ENCODE results near the gene RGR.
"Not testable (repeated sequence)": the region's sequence is repeated elsewhere in the genome, so short reads cannot be mapped to it uniquely, and the experiment has no call there.

Gene RGR

GRCh38 chr10:84261236-84261915 lies 16.5 kb downstream of the RGR start:
- no peak for DNase-seq

GRCh38 chr10:84262190-84262956 lies 17.5 kb downstream of the RGR start:
- DNase-seq = no peak

- DNase-seq = no peak
Observed at GRCh38 chr10:84263716-84264115, 18.9 kb downstream of the RGR start.

GRCh38 chr10:84264611-84265141 lies 19.8 kb downstream of the RGR start:
- no peak for DNase-seq

- no peak for DNase-seq
Observed at GRCh38 chr10:84265418-84265817, 20.6 kb downstream of the RGR start.

DNA sequence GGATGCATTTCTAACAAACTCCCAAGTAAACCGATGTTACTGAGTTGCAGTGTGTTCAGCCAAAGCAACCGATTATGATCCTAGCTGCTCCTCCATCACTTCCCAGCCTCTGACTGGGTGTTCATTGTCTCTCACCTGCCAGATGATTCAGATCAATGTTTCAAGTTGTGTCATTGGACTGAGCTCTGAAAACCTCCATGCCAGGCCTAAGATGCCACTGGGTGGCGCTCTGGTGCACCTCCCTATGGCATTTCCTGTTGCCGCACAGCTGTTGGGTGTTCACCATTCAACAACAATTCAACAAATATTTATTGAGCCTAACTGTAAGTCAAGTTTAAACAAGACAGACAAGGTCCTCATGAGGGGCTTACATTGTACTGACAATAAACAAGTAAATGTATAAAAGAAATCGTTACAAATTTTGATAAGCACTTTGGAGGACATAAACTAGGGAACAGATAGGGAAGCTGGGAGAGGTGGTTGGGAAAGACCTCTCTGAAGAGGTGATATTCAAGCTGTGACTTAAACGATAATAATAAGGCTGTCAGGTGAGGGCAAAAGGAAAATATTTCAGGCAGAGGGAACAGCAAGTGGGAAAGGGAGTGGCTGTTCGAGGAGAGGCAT lies 22.8 kb downstream of the RGR start:
- DNase-seq = no peak

- DNase-seq = no peak
Observed at GRCh38 chr10:84269162-84269561, 24.3 kb downstream of the RGR start.

DNA sequence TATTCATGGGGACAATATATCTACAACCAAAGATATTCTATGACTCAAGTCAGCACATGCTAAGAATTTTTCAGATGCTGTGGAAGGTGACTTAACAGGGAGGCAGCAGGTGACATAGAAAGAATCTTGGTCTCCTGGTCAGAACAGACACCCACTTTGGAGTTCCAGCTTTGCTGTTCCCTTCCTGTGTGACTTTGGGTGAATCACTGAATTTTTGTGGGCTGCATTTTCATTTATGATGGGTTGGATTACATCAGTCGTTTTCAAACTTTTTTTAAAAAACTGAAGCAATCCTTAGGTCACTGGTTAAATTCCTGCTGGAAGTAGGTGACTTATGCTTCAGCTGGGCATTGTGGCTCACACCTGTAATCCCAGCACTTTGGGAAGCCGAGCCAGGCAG lies 24.9 kb downstream of the RGR start:
- DNase-seq = no peak

DNA sequence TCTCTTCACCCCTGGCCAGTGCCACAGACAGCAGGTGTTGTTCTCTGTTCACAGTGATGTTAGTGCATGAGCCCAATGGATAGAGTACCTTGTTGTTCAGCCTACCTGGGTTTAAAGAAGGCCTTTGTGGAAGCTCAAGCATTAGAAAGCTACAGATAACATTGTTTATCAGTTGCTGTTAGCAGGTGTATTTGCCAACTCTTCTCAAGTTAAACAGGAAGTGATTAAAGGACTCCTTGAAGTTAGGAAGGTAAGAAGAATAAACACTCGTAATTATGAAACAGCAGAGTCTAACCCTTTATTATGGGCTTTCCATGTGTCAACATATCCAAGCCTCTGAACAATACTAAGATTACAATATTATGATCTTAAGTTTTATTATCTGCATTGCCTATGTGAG lies 25.9 kb downstream of the RGR start:
- no peak for DNase-seq

DNA sequence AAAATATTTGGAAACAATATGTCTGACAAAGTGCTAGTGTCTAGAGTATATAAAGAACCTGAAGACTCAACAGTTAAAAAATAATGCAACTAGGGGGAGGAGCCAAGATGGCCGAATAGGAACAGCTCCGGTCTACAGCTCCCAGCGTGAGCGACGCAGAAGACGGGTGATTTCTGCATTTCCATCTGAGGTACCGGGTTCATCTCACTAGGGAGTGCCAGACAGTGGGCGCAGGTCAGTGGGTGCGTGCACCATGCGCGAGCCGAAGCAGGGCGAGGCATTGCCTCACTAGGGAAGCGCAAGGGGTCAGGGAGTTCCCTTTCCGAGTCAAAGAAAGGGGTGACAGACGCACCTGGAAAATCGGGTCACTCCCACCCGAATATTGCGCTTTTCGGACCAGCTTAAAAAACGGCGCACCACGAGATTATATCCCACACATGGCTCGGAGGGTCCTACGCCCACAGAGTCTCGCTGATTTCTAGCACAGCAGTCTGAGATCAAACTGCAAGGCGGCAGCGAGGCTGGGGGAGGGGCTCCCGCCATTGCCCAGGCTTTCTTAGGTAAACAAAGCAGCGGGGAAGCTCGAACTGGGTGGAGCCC lies 35.1 kb downstream of the RGR start:
- not testable (repeated sequence) for DNase-seq

DNA sequence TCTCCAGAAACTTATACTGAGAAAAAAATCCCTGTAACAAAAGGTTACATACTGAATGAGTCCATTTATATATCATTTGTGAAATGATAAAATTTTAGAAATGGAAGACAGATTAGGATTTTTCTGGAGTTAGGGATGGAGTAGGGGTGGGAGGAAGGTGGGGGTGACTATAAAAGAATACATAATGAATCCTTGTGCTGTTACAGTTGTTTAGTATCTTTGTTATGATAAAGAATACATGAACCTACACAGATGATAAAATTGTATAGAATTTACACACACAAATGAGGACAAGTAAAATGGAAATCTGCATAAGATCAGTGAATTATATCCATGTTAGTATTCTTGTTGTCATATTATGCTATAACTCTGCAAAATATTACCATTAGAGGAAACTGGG lies 41.8 kb downstream of the RGR start:
- DNase-seq = no peak

DNA sequence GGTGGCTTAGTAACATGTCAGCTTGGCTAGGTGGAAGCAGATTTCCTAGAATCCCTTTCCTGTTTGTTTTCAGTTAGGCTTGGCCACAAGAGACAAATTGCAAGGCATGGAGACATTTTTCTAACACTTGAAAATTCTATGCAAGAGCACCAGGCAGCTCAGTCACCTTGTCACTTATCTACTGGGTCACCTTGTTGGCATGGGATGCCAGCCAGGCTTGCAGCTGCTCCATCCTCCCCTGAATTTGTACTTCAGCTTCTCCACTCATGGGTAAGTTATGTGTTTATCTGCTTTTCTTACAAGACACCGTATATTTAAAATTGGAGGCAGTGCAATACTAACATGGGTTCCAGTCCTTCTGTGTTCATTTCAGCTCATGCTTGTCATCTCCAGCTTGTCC lies 43.3 kb downstream of the RGR start:
- DNase-seq = no peak

- no peak for DNase-seq
Observed at GRCh38 chr10:84289521-84290200, 44.8 kb downstream of the RGR start.

DNA sequence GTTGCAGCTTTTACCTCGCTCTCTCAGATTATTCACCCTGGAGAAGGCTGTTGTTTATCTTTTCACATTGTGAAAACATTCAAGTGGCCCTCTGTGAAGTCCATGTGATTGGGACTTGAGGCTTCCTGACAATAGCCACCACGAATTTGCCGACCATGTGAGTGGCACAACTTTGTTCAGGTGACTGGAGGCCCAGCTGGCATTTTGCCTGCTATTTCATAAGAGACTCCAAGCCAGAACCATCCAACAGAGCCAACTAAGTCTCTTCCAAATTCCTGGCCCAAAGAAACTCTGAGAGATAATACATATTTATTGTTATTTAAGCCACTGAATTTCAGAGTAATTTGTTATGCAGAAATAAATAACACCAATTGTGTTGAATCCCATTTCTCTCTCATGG lies 45.4 kb downstream of the RGR start:
- DNase-seq = no peak

DNA sequence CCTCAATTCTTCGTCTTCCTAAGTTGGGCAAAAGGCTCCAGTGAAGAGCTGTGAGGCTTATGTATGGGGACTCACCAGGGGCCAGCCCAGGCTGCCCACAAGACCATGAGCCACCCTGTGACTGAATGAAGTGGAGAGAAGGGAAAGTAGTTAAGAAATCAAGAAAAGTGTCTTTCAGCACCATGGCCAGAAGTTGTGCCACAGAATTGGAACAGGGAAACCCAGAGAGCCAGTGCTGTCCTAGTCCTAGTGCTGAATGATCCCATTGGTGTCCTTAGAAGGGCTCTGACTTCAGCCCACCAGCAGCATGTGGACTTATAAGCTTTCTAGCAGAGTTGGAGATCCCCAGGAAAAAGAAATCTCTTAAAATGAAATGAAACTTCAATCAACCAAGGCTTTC lies 46.5 kb downstream of the RGR start:
- DNase-seq = no peak

- DNase-seq = no peak
Observed at GRCh38 chr10:84292502-84292901, 47.6 kb downstream of the RGR start.

DNA sequence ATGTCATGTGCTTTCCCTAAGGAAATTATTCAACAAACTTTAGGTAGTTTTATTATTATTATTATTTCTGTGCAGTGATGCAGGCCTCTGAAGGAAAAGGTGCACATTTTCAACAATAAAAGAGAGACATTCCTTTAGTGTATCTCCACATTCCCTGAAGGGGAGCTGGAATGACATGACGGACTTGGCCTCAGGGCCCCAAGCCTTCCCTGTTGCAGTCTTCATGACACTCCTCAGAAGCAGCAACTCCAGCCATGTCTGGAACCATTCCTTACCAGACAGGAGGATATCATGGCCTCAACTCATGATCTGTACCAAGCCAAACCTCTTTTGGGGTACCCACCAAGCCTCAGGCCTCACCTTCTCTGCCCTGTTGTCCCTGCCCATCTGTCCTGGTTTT lies 48.3 kb downstream of the RGR start:
- DNase-seq = no peak

GRCh38 chr10:84293574-84294016 lies 48.7 kb downstream of the RGR start:
- DNase-seq = peak; percentile 82

- no peak for DNase-seq
Observed at GRCh38 chr10:84294766-84295447, 50.1 kb downstream of the RGR start.

- no peak for DNase-seq
Observed at GRCh38 chr10:84296091-84296981, 51.5 kb downstream of the RGR start.

DNA sequence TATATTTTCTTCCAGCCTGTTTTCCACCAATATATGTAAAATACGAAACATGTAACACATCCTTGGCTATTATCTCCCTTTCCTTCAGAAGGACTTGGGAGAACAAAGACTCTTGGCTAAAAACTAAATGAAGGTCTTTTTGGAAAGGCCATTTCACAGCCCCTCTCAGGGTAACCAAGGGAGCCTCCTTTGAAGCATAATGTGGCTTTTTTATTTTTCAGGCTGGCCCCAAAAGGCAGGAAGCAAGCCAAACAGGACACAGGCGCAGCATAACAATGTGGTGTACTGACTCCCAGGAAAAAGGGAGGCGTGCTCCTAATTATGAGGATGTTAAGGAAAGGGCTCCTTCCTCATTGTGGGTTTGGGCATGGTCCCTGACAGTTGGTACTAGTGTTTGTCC lies 53.2 kb downstream of the RGR start:
- DNase-seq = no peak

All from GF-D8 (cell line).